B cell (primary cell): ENCODE measurements around the gene RPS15.

Experiments
- CTCF ChIP-seq: fragments of 200-600 bp; IDR thresholded peaks from one replicate; pipeline ENCODE4 v1.8.0; 2022; ENCODE audit warnings: antibody characterized with exemption, mild to moderate bottlenecking
- EZH2 ChIP-seq: IDR thresholded peaks from 2 replicates; pipeline ENCODE4 v1.6.1; 2012; ENCODE audit warnings: borderline replicate concordance, low read depth, mild to moderate bottlenecking, moderate library complexity, low read length; ENCODE audit not compliant: insufficient read depth, poor library complexity, severe bottlenecking

- TF ChIP-seq CTCF (no peak), EZH2 (no peak)
Observed at GRCh38 chr19:1394252-1395193, 43.7 kb upstream of the RPS15 start.
